ENCODE data around the gene LRP10. TPM values are rescaled to one million over a fixed set of nuclear protein-coding genes. Genes with fewer than 3 reads are reported as not detected.

LRP10 gene
- total RNA-seq, 1 experiment from 2014 or later, result 7.8 TPM

- intact Hi-C loops (cut with micrococcal nuclease; ENCODE audit: unreplicated experiment), result no loop called here
- no TSS peak for BruUV-seq (replicated peaks)
These were observed 24.8 kb downstream of the LRP10 start for GRCh38 chr14:22896356-22896755.

GRCh38 chr14:22896760-22897159 is 25.2 kb downstream of the LRP10 start:
- DNase-seq (ENCODE audit: low spot score), result no peak
- no TSS peak for BruUV-seq (replicated peaks)
- Histone ChIP-seq H3K9me3 (ENCODE audit: low read depth, low read length, poor library complexity, severe bottlenecking) (no peaks in the 10 kb centered on the region), H3K4me1 (ENCODE audit: insufficient read depth, low read length, poor library complexity, severe bottlenecking) (no peaks in the 10 kb centered on the region), H3K36me3 (ENCODE audit: insufficient read depth, low read length, poor library complexity, severe bottlenecking) (peaks cover 22% of the 10 kb centered on the region), H3K27ac (ENCODE audit: low read depth, low read length, poor library complexity, severe bottlenecking) (no peak overlapping the region), H3K4me3 (ENCODE audit: low read depth, low read length, poor library complexity, severe bottlenecking) (no peak overlapping the region), H3K27me3 (replicated peaks; ENCODE audit: insufficient read depth, low read depth, low read length, poor library complexity) (no peaks in the 10 kb centered on the region)
- ChIA-PET POLR2A (ENCODE audit: low non-redundant PET) (no interaction called here), CTCF (interaction anchor here (0.6 to 1.2 kb wide), 2 partner anchors 119 to 327 kb away, joined by 3 to 10 read pairs; no protein-coding TSS in a partner anchor)
- intact Hi-C loops (cut with micrococcal nuclease; ENCODE audit: unreplicated experiment), result no loop called here
- TF ChIP-seq CTCF (conservative IDR thresholded peaks at IDR 0.05; ENCODE audit: low read depth, low read length) (no peak), EZH2 (IDR thresholded peaks at IDR 0.05; ENCODE audit: borderline replicate concordance, low read depth, low read length, poor library complexity, severe bottlenecking) (no peak)

More at GRCh38 chr14:22896356-22896755, 24.8 kb downstream of the LRP10 start:
- Histone ChIP-seq H3K4me3 (ENCODE audit: low read depth, low read length, poor library complexity, severe bottlenecking) (no peak overlapping the region), H3K27me3 (replicated peaks; ENCODE audit: insufficient read depth, low read depth, low read length, poor library complexity) (no peaks in the 10 kb centered on the region), H3K27ac (ENCODE audit: low read depth, low read length, poor library complexity, severe bottlenecking) (no peak overlapping the region), H3K4me1 (ENCODE audit: insufficient read depth, low read length, poor library complexity, severe bottlenecking) (no peaks in the 10 kb centered on the region), H3K36me3 (ENCODE audit: insufficient read depth, low read length, poor library complexity, severe bottlenecking) (peaks cover 18% of the 10 kb centered on the region), H3K9me3 (ENCODE audit: low read depth, low read length, poor library complexity, severe bottlenecking) (no peaks in the 10 kb centered on the region)
- no peak for DNase-seq (ENCODE audit: low spot score)
- TF ChIP-seq CTCF (conservative IDR thresholded peaks at IDR 0.05; ENCODE audit: low read depth, low read length), result no peak
- no peak for TF ChIP-seq EZH2 (IDR thresholded peaks at IDR 0.05; ENCODE audit: borderline replicate concordance, low read depth, low read length, poor library complexity, severe bottlenecking)
- ChIA-PET POLR2A (ENCODE audit: low non-redundant PET) (no interaction called here), CTCF (interaction anchor here (0.7 to 1.2 kb wide), 2 partner anchors 13 to 326 kb away, joined by 3 read pairs; partner anchors contain the start of gene REM2)

GRCh38 chr14:22897357-22897756 is 25.8 kb downstream of the LRP10 start:
- Histone ChIP-seq H3K27me3 (replicated peaks; ENCODE audit: insufficient read depth, low read depth, low read length, poor library complexity) (no peaks in the 10 kb centered on the region), H3K27ac (ENCODE audit: low read depth, low read length, poor library complexity, severe bottlenecking) (no peak overlapping the region), H3K4me1 (ENCODE audit: insufficient read depth, low read length, poor library complexity, severe bottlenecking) (no peaks in the 10 kb centered on the region), H3K9me3 (ENCODE audit: low read depth, low read length, poor library complexity, severe bottlenecking) (no peaks in the 10 kb centered on the region), H3K36me3 (ENCODE audit: insufficient read depth, low read length, poor library complexity, severe bottlenecking) (peaks cover 28% of the 10 kb centered on the region), H3K4me3 (ENCODE audit: low read depth, low read length, poor library complexity, severe bottlenecking) (no peak overlapping the region)
- no peak for DNase-seq (ENCODE audit: low spot score)
- ChIA-PET CTCF (interaction anchor here (0.6 kb wide), 1 partner anchor 120 kb away, joined by 10 read pairs; no protein-coding TSS in a partner anchor), POLR2A (ENCODE audit: low non-redundant PET) (no interaction called here)
- no peak for TF ChIP-seq EZH2 (IDR thresholded peaks at IDR 0.05; ENCODE audit: borderline replicate concordance, low read depth, low read length, poor library complexity, severe bottlenecking)
- TF ChIP-seq CTCF (conservative IDR thresholded peaks at IDR 0.05; ENCODE audit: low read depth, low read length), result no peak
- no TSS peak for BruUV-seq (replicated peaks)
- intact Hi-C loops (cut with micrococcal nuclease; ENCODE audit: unreplicated experiment), result no loop called here
